Vagina (tissue), 2 donors: Measurements from ENCODE around the gene RXFP1.

Source experiments
- POLR2A ChIP-seq, 2 donors: fragments of 450-650 bp; IDR thresholded peaks; one replicate each; pipeline ENCODE4 v1.6.1; 2017; ENCODE audit warnings: antibody characterized with exemption in 2 of 2, mild to moderate bottlenecking in 2 of 2, moderate library complexity in 2 of 2
- POLR2AphosphoS5 ChIP-seq, 2 donors: sonication (generic); formaldehyde crosslinking; IDR thresholded peaks; one replicate each; pipeline ENCODE4 v1.9.0; 2017; ENCODE audit warnings: antibody characterized with exemption in 2 of 2, mild to moderate bottlenecking in 2 of 2, low read depth in 1 of 2; ENCODE audit not compliant: insufficient read depth in 1 of 2
- TF ChIP-seq, protein P1 (sequence below), 3 experiments: fragments of 450-650 bp in 2 of 3; fragments of 200-600 bp in 1 of 3; sonication (generic) in 1 of 3; IDR thresholded peaks; one replicate each; pipeline ENCODE4 v1.5.1; 2017 to 2019; ENCODE audit warnings: antibody characterized with exemption in 3 of 3, mild to moderate bottlenecking in 2 of 3, moderate library complexity in 2 of 3

DNA sequence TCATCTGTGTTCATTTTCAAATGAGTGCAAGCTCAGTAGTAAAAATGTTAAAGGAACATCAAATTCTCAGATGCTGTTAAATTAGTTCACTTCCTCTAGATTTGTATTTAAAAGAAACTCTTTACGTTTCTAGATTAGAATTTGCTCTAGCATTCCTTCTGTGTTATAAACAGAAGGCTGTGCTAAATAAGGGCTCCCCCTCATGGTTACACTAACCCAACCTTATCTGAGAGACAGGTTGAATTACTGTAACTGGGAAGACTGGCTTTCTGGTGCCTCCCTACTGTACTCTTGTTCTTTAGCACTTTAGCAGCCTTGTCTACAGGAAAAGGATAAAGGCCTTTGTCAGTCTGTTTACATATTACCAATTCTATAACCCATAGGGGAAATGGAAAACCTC lies 56.8 kb downstream of the RXFP1 start:
- TF ChIP-seq, protein P1, sequence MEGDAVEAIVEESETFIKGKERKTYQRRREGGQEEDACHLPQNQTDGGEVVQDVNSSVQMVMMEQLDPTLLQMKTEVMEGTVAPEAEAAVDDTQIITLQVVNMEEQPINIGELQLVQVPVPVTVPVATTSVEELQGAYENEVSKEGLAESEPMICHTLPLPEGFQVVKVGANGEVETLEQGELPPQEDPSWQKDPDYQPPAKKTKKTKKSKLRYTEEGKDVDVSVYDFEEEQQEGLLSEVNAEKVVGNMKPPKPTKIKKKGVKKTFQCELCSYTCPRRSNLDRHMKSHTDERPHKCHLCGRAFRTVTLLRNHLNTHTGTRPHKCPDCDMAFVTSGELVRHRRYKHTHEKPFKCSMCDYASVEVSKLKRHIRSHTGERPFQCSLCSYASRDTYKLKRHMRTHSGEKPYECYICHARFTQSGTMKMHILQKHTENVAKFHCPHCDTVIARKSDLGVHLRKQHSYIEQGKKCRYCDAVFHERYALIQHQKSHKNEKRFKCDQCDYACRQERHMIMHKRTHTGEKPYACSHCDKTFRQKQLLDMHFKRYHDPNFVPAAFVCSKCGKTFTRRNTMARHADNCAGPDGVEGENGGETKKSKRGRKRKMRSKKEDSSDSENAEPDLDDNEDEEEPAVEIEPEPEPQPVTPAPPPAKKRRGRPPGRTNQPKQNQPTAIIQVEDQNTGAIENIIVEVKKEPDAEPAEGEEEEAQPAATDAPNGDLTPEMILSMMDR (IDR thresholded peaks at IDR 0.05): no peak
- TF ChIP-seq POLR2A (IDR thresholded peaks at IDR 0.05) (no peak), POLR2AphosphoS5 (IDR thresholded peaks at IDR 0.05; ENCODE audit: insufficient read depth in 1 of 2, low read depth in 1 of 2) (no peak)
